GM23338 (cell line): ENCODE data around the gene ZC3H13.

Experiments
- CREB1 ChIP-seq: fragments of 250-450 bp; sonication (Bioruptor Pico); IDR thresholded peaks from 2 replicates; pipeline ENCODE4 v1.5.0; 2020; ENCODE audit warnings: low read depth, mild to moderate bottlenecking, moderate library complexity
- EZH2 ChIP-seq: fragments of 200-600 bp; sonication (generic); IDR thresholded peaks from one replicate; pipeline ENCODE4 v1.8.0; 2017; ENCODE audit warnings: antibody characterized with exemption, mild to moderate bottlenecking, low read depth; ENCODE audit not compliant: unreplicated experiment
- EZH2phosphoT487 ChIP-seq: fragments of 200-600 bp; sonication (generic); IDR thresholded peaks from one replicate; pipeline ENCODE4 v1.8.1; 2018; ENCODE audit warnings: antibody characterized with exemption; ENCODE audit not compliant: unreplicated experiment
- JUNB ChIP-seq: IDR thresholded peaks from one replicate; pipeline ENCODE4 v1.6.1; 2016; ENCODE audit warnings: antibody characterized with exemption; ENCODE audit not compliant: unreplicated experiment
- POLR2AphosphoS5 ChIP-seq: IDR thresholded peaks from 2 replicates; pipeline ENCODE4 v1.6.1; 2016; ENCODE audit warnings: antibody characterized with exemption, low read depth
- STAT1 ChIP-seq: IDR thresholded peaks from one replicate; pipeline ENCODE4 v1.6.1; 2016; ENCODE audit warnings: antibody characterized with exemption; ENCODE audit not compliant: unreplicated experiment
- ZNF114 ChIP-seq: fragments of 250-450 bp; sonication (Bioruptor Pico); IDR thresholded peaks from 2 replicates; pipeline ENCODE4 v1.5.0; 2020; ENCODE audit warnings: mild to moderate bottlenecking, moderate library complexity
- ZNF331 ChIP-seq: fragments of 250-450 bp; sonication (Bioruptor Pico); IDR thresholded peaks from 2 replicates; pipeline ENCODE4 v1.5.0; 2020; ENCODE audit warnings: low read depth, mild to moderate bottlenecking, moderate library complexity
- TF ChIP-seq, protein P1 (sequence below), 2 experiments: fragments of 200-600 bp in 1 of 2; sonication (generic) in 1 of 2; conservative IDR thresholded peaks; 2 replicates each; pipeline versions ENCODE4 v1.5.1 to v1.6.1; 2016 to 2017; ENCODE audit warnings: antibody characterized with exemption in 2 of 2, low read depth in 2 of 2, mild to moderate bottlenecking in 2 of 2, moderate library complexity in 1 of 2
- TF ChIP-seq, protein P2 (sequence below): IDR thresholded peaks from 2 replicates; pipeline ENCODE4 v1.6.1; 2016; ENCODE audit warnings: antibody characterized with exemption
- TF ChIP-seq, protein P3 (sequence below): IDR thresholded peaks from one replicate; pipeline ENCODE4 v1.6.1; 2018; ENCODE audit warnings: antibody characterized with exemption; ENCODE audit not compliant: unreplicated experiment
- TF ChIP-seq, protein P4 (sequence below): fragments of 250-450 bp; sonication (Bioruptor Pico); IDR thresholded peaks from 2 replicates; pipeline ENCODE4 v1.5.0; 2020; ENCODE audit warnings: mild to moderate bottlenecking, moderate library complexity

DNA sequence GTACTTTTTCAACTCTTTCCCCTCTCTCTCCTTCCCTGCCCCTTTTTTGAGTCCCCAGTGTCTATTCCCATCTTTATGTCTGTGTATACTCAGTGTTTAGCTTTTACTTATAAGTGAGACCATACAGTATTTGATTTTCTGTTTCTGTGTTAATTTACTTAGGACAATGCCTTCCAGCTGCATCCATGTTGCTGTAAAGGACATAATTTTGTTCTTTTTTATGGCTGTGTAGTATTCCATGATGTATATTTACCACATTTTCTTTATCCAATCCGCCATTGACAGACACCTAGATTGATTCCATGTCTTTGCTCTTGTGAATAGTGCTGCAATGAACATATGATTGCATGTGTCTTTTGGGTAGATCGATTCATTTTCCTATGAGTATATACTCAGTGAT, 10.7 kb upstream of the ZC3H13 start:
- TF ChIP-seq, protein P1, sequence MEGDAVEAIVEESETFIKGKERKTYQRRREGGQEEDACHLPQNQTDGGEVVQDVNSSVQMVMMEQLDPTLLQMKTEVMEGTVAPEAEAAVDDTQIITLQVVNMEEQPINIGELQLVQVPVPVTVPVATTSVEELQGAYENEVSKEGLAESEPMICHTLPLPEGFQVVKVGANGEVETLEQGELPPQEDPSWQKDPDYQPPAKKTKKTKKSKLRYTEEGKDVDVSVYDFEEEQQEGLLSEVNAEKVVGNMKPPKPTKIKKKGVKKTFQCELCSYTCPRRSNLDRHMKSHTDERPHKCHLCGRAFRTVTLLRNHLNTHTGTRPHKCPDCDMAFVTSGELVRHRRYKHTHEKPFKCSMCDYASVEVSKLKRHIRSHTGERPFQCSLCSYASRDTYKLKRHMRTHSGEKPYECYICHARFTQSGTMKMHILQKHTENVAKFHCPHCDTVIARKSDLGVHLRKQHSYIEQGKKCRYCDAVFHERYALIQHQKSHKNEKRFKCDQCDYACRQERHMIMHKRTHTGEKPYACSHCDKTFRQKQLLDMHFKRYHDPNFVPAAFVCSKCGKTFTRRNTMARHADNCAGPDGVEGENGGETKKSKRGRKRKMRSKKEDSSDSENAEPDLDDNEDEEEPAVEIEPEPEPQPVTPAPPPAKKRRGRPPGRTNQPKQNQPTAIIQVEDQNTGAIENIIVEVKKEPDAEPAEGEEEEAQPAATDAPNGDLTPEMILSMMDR (conservative IDR thresholded peaks at IDR 0.05; ENCODE audit: low read depth in 2 of 2) = no peak
- no peak for TF ChIP-seq EZH2
- TF ChIP-seq, protein P2, sequence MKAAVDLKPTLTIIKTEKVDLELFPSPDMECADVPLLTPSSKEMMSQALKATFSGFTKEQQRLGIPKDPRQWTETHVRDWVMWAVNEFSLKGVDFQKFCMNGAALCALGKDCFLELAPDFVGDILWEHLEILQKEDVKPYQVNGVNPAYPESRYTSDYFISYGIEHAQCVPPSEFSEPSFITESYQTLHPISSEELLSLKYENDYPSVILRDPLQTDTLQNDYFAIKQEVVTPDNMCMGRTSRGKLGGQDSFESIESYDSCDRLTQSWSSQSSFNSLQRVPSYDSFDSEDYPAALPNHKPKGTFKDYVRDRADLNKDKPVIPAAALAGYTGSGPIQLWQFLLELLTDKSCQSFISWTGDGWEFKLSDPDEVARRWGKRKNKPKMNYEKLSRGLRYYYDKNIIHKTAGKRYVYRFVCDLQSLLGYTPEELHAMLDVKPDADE = no peak
- TF ChIP-seq CREB1 = no peak
- TF ChIP-seq JUNB = no peak
- TF ChIP-seq EZH2phosphoT487 = no peak
- TF ChIP-seq, protein P3, sequence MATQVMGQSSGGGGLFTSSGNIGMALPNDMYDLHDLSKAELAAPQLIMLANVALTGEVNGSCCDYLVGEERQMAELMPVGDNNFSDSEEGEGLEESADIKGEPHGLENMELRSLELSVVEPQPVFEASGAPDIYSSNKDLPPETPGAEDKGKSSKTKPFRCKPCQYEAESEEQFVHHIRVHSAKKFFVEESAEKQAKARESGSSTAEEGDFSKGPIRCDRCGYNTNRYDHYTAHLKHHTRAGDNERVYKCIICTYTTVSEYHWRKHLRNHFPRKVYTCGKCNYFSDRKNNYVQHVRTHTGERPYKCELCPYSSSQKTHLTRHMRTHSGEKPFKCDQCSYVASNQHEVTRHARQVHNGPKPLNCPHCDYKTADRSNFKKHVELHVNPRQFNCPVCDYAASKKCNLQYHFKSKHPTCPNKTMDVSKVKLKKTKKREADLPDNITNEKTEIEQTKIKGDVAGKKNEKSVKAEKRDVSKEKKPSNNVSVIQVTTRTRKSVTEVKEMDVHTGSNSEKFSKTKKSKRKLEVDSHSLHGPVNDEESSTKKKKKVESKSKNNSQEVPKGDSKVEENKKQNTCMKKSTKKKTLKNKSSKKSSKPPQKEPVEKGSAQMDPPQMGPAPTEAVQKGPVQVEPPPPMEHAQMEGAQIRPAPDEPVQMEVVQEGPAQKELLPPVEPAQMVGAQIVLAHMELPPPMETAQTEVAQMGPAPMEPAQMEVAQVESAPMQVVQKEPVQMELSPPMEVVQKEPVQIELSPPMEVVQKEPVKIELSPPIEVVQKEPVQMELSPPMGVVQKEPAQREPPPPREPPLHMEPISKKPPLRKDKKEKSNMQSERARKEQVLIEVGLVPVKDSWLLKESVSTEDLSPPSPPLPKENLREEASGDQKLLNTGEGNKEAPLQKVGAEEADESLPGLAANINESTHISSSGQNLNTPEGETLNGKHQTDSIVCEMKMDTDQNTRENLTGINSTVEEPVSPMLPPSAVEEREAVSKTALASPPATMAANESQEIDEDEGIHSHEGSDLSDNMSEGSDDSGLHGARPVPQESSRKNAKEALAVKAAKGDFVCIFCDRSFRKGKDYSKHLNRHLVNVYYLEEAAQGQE = no peak
- TF ChIP-seq POLR2AphosphoS5 = no peak
- TF ChIP-seq, protein P4, sequence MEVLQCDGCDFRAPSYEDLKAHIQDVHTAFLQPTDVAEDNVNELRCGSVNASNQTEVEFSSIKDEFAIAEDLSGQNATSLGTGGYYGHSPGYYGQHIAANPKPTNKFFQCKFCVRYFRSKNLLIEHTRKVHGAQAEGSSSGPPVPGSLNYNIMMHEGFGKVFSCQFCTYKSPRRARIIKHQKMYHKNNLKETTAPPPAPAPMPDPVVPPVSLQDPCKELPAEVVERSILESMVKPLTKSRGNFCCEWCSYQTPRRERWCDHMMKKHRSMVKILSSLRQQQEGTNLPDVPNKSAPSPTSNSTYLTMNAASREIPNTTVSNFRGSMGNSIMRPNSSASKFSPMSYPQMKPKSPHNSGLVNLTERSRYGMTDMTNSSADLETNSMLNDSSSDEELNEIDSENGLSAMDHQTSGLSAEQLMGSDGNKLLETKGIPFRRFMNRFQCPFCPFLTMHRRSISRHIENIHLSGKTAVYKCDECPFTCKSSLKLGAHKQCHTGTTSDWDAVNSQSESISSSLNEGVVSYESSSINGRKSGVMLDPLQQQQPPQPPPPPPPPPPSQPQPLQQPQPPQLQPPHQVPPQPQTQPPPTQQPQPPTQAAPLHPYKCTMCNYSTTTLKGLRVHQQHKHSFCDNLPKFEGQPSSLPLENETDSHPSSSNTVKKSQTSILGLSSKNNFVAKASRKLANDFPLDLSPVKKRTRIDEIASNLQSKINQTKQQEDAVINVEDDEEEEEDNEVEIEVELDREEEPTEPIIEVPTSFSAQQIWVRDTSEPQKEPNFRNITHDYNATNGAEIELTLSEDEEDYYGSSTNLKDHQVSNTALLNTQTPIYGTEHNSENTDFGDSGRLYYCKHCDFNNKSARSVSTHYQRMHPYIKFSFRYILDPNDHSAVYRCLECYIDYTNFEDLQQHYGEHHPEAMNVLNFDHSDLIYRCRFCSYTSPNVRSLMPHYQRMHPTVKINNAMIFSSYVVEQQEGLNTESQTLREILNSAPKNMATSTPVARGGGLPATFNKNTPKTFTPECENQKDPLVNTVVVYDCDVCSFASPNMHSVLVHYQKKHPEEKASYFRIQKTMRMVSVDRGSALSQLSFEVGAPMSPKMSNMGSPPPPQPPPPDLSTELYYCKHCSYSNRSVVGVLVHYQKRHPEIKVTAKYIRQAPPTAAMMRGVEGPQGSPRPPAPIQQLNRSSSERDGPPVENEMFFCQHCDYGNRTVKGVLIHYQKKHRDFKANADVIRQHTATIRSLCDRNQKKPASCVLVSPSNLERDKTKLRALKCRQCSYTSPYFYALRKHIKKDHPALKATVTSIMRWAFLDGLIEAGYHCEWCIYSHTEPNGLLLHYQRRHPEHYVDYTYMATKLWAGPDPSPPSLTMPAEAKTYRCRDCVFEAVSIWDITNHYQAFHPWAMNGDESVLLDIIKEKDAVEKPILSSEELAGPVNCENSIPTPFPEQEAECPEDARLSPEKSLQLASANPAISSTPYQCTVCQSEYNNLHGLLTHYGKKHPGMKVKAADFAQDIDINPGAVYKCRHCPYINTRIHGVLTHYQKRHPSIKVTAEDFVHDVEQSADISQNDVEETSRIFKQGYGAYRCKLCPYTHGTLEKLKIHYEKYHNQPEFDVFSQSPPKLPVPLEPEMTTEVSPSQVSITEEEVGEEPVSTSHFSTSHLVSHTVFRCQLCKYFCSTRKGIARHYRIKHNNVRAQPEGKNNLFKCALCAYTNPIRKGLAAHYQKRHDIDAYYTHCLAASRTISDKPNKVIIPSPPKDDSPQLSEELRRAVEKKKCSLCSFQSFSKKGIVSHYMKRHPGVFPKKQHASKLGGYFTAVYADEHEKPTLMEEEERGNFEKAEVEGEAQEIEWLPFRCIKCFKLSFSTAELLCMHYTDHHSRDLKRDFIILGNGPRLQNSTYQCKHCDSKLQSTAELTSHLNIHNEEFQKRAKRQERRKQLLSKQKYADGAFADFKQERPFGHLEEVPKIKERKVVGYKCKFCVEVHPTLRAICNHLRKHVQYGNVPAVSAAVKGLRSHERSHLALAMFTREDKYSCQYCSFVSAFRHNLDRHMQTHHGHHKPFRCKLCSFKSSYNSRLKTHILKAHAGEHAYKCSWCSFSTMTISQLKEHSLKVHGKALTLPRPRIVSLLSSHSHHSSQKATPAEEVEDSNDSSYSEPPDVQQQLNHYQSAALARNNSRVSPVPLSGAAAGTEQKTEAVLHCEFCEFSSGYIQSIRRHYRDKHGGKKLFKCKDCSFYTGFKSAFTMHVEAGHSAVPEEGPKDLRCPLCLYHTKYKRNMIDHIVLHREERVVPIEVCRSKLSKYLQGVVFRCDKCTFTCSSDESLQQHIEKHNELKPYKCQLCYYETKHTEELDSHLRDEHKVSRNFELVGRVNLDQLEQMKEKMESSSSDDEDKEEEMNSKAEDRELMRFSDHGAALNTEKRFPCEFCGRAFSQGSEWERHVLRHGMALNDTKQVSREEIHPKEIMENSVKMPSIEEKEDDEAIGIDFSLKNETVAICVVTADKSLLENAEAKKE = no peak
- no peak for TF ChIP-seq STAT1
- TF ChIP-seq ZNF114 (CRISPR knock-in tag) = no peak
- no peak for TF ChIP-seq ZNF331
